Measurements from ENCODE around the gene ID2.

DNA sequence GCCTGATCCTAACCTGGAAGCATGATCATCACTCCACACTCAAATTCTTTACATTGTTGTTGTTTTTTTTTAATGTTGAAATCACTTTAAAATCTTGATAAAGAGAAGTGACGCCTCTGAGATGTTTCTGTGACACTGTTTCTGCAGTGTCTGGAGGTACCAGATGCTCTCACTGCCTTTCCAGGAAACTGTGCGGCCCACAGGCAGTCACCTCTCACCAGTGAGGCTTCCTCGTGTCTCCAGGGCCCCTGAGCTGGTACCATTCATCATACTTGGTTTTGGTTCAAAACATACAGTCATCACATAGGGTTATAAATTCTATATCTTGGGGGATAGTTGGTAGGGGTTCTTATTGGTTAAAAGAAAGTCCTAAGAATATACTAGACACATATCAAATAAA is 10.1 kb upstream of the ID2 start:
- TF ChIP-seq, protein P1, sequence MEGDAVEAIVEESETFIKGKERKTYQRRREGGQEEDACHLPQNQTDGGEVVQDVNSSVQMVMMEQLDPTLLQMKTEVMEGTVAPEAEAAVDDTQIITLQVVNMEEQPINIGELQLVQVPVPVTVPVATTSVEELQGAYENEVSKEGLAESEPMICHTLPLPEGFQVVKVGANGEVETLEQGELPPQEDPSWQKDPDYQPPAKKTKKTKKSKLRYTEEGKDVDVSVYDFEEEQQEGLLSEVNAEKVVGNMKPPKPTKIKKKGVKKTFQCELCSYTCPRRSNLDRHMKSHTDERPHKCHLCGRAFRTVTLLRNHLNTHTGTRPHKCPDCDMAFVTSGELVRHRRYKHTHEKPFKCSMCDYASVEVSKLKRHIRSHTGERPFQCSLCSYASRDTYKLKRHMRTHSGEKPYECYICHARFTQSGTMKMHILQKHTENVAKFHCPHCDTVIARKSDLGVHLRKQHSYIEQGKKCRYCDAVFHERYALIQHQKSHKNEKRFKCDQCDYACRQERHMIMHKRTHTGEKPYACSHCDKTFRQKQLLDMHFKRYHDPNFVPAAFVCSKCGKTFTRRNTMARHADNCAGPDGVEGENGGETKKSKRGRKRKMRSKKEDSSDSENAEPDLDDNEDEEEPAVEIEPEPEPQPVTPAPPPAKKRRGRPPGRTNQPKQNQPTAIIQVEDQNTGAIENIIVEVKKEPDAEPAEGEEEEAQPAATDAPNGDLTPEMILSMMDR (IDR thresholded peaks at IDR 0.05) = no peak
- TF ChIP-seq POLR2AphosphoS5 (IDR thresholded peaks at IDR 0.05; ENCODE audit: insufficient read depth in 1 of 2, low read depth in 1 of 2) (no peak), POLR2A (IDR thresholded peaks at IDR 0.05) (no peak)
